ENCODE data around the gene CIB2. TPM values are rescaled to one million over a fixed set of nuclear protein-coding genes. Genes with fewer than 3 reads are reported as not detected.

The CIB2 gene
- total RNA-seq, 1 experiment from 2014 or later = 1.9 TPM

DNA sequence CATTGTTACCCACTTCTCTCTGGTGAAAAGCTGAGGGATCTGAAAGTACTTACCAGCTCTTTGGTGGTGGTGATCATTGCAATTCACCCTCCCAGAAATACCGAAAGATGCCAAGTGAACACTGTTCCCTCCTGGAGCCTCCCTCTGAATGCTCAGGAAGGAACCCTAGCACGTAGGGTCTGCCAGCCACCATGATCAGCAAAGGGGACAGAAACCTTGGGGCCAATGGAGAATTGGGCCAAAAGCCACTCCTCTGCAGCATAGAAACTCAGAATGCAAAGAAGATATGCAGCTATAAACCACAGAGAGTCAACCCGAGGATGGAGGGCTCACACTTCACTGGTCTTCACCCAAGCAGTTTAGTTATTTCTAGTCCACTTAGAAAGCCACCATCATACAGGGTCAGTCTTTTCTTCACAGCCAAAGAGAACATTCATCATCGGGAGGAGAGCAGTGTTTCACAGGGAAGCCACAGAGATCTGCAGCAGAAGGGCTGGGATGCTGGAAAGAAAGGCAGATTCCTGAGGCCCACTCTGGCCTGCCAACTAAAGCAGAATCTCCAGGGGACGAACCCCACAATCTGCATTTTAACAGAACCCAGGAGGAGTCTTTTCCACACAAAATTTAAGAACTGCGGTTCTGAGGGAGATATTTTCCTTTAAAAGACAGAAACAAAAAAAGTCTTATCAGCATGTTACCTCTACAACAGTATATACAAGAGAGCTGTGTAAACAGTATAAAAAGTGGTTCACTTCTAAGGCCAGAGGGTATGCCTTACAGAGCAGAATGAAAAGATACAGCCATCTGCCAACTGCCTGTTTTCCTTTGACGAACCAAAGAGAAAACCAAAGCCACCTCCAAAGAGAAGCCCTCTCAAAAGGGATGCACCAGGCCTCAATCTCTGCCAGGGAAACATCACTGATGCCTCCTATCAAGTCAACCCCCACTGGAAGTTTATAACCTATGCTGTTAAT lies 65.0 kb downstream of the CIB2 start:
- no peak for DNase-seq (ENCODE audit: low read depth)

DNA sequence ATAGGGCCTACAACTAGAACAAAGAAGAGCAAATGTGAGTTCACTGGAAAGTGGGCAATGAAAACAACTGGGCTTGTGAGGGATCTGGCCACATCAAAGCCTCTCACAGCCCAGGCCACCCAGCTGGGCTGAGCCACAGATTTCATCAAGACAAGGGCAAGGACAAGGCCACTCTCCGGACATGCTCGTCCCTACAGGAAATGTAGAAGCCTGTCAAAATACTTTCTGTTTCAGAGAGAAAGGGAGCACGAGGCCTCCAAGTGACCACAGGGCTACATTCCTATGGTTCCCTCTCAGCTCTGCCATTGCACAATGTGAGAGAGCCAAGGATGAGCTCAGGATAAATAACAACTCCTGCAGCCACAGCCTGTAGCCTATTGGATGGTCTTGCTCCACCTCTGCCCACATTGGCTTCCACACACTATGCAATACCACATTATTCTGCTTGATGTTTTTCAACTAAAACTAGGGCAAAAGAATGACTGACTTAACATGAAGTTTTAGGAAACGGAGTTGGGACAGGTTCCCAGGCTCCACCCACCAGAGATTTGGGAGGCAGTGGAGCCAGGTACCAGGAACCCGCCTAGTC lies 65.9 kb downstream of the CIB2 start:
- DNase-seq (ENCODE audit: low read depth) = peak; percentile 98

DNA sequence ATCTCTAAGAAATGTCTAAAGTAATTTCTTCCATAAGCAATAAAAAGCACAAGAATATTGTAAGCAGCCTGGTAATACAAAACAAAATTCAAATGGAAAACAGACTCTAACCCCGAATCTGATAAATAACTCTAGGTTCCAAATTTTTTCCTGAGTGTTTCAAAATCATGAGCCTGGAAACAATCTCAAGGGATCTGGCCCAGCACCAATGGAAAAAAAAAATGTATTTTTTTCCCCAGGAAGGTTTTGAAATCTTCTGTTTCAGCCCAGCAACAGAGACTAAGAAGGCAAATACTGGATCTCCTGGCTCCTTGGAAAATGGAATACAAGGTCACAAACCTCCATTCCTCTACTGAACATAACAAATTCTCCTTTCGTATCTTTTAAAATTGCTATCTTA lies 66.7 kb downstream of the CIB2 start:
- no peak for DNase-seq (ENCODE audit: low read depth)

DNA sequence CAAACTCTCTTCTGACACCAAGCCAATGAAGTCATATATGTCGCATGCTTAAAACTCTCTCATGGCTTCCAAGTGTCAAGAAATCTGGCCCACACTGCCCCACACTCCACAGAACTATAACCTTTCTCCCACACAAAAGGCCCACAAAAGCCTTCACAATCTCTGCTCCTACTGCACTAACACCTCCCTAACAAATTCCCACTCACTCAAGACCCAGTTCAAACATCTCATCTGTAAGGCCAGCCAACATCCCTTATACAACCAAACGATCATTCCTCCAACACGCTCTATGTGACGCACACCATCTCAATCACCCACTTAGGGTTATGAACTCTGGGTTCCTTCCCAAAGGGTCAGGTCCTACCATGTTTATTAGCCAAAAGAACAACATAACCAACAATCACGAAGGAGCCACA lies 67.3 kb downstream of the CIB2 start:
- no peak for DNase-seq (ENCODE audit: low read depth)

DNA sequence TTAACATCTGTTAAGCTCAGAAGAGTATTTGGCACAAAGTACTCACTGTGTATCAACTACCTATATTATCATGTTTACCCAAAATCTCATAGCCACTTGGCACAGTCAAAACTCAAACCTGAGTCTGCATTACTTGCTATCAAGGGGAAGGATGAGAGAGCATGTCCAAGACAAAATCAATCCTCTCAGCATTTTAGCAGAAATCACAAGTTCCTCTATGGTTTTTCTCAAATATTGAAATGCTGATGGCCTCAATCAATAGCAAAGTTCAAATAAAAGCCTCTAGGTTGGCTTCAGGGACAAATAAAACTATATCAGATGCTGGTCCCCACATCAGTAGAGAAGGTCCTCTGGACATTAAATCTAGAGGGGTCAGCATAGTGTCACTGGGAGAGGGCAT lies 68.0 kb downstream of the CIB2 start:
- DNase-seq (ENCODE audit: low read depth) = no peak

DNA sequence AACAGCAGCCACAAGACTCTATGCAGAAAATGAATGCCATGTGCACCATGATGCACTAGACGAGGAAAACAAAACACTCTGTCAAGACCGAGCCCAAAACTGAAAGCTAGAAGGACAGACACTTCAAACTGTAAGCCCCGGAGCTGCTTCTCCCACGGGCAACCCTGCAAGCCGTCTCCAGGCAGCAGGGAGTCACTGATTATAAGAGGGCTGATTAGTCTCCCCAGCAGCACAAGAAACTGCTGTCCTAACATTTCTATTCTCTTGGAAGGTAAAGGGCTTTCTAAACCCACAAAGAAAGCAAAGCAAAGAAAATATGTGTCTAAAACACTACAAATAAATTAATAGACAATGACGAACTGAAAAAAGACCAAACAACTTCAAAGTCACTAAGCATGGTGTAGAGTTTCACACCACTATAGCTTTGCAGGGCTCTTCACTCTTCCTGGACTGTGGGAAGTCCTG lies 69.2 kb downstream of the CIB2 start:
- peak; percentile 67 for DNase-seq (ENCODE audit: low read depth)

DNA sequence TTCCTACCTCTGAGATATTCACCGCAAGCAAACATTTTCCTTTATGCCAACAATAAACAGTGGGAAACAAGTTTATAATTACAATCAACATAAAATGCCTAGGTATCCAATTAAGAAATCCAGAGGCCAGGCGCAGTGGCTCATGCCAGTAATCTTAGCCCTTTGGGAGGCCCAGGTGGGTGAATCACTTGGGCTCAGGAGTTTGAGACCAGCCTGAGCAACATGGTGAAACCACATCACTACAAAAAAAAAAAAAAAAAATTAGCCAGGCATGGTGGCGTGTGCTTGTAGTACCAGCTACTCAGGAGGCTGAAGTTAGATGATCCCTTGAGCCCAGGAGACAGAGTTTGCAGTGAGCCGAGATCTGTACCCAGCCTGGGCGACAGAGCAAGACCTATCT lies 71.0 kb downstream of the CIB2 start:
- DNase-seq (ENCODE audit: low read depth) = peak; percentile 62

DNA sequence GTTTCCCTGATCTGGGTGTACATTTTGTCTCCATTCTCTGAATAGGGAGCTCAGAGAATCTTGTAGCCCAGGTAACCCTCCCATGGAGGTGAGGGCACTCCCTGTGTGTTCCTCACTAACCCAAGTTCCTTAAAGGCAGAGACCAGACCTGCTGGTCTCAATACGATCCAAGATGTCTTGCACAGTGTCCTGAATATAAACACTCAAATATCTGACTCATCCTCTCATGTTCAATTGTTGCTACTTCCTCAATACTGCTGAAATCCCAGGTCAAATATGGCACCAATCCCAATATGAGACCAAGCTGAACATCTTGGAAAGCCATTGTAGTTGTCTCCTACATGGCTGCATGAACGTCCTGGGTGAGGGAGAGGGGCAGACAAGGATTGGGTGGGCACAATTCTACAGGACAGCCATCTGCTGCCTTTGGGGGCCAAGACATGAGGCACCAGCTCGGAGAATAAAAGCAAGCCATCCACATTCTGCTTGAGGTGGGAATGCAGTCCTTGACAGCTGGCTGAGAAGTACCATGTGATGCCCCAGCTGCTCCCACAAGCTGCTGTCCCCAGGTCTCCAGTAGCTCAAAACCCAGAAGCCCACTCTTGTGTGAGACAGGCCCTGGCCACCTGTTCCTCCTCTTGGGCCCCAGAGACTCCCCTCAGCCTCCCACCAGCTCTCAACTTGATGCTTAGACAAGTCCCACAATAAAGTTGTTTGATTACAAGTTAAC lies 72.0 kb downstream of the CIB2 start:
- DNase-seq (ENCODE audit: low read depth) = peak; percentile 54

DNA sequence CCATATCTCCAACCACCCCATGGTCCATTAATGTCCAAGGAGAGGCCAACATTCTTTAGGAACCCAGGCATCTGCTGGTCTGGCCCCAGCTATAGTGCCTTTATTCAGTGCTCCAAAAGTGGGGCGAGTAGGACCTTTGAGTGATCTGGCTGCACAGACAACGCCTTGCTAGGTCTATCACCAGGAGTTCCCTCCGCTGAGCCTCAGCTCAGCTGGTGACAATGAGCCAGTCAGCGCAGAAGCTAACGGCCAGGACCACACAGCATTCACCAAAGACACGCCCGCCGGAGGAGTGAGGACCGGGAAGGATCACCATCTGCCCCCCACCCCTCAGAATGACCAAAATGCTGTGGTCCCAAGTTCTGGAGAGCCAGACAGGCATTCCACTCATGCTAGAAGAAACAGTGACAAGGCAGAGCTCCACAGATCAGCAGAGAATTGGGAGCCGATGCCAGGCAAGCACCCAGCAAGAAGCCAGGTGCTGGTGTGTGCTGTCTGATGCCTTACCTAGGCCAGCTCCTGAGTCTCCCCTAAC lies 72.8 kb downstream of the CIB2 start:
- DNase-seq (ENCODE audit: low read depth) = no peak

DNA sequence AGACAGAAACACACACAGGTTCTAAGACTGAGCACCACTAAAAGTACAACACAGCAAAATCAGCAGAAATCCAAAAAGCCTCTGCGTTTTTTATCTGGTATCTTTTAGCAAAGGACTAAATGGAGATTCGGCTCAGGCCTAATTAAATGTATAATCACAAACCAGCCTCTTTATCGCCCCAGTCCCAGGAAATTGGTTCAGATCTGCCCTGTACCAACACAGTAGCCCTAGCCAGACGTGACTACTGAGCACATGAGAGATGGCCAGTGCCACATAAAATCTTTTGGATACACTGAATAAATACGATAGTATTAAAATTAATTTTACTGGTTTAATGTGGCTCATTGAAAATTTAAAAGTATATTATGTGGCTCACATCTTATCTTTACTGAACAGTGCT lies 73.4 kb downstream of the CIB2 start:
- no peak for DNase-seq (ENCODE audit: low read depth)

DNA sequence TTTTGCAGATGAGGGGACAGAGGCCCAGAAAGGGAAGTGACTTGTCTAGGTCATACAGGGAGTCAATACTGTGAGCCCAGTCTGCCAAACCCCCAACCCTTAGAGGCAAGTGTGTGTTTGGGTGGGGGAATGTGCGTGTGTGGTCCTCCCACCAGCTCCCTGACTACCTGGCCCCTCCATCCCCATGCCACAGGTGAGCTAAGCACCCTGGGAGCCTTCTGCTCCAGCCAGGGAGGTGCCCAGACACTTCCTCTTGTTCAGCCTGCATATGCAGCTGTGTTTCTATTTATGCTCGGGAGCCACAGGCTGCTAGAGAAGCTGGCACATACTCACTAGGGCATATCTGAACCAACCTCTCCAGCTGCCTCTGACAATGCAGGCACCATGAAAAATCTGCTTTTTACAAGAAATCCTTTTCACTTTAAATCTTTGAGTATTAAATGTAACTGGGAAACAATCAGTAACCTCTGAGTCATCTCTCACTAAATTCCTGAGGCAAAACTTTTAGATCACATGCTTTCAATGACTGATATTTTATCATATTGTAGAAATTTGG lies 74.5 kb downstream of the CIB2 start:
- peak; percentile 42 for DNase-seq (ENCODE audit: low read depth)

DNA sequence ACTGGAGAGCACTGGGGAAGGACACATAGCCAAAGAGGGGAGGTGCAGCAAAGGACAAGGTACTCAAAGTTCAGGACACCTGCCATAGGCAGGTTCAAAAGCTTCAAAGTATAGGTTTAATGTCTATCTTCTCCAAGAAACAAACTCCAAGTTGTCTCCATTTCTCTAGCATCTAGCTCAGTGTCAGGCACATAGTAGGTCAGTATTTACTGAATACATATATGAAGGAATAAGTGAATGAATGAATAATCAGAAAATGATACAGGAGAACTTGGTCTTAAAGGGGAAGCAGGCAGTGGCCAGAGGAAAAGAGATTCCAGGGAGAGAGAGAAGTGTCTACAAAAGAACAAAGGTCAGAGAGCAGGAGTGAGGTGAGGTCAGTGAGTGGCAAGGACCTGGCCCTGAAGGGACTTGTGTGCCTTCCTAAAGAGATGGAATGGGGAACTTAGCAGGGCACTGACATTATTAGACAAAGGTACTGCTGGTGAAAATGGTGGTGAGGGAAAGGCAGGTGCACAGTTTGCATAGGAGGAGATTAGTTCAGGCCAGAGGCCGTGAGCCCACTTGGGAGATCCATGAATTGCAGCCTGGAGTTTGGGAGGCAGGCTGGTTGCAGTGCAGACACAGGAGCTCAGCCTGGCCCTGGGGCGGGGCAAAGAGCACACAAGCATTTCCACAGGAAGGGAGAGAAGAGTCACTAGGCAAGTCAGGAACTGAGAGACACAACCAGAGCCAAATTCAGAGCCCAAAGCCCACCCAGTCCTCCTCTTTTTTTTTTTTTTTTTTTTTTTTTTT lies 75.1 kb downstream of the CIB2 start:
- DNase-seq (ENCODE audit: low read depth) = peak; percentile 37

DNA sequence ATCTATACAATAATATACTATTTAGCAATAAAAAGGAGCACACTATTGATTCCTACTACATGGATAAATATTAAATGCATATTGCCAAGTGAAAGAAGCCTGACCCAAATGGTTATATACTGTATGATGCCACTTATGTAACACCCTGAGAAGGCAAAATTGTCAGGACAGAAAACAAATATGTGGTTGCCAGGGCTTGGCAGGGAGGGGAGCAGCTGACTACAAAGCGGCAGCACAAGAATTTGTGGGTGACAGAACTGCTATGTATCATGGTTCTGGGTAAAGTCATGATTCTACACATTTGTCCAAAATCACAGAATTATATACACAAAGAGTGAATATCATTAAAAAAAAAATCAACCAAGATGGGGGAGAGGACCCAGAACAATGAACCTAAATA lies 76.3 kb downstream of the CIB2 start:
- no peak for DNase-seq (ENCODE audit: low read depth)

Other genes with a start within 250 kb of the CIB2 start
- 14.6 and 18.7 TPM in 2 replicates for gene TBC1D2B, start 53.7 kb downstream of the CIB2 start, total RNA-seq (2014; rRNA removed; shearing (Covaris generic))
- not detected in 2 replicates for gene SH2D7, start 38.9 kb downstream of the CIB2 start, total RNA-seq (2014; rRNA removed; shearing (Covaris generic))
- 52.6 and 116 TPM in 2 replicates for gene IDH3A, start 17.9 kb upstream of the CIB2 start, total RNA-seq (2014; rRNA removed; shearing (Covaris generic))
- not detected in 2 replicates for gene ACSBG1, start 103.1 kb upstream of the CIB2 start, total RNA-seq (2014; rRNA removed; shearing (Covaris generic))
- 2.3 TPM in 1 of 2 replicates, not detected in the other for gene DNAJA4, start 133.1 kb upstream of the CIB2 start, total RNA-seq (2014; rRNA removed; shearing (Covaris generic))
- 61.7 and 64.5 TPM in 2 replicates for gene SKIC8, start 168.2 kb upstream of the CIB2 start, total RNA-seq (2014; rRNA removed; shearing (Covaris generic))
- not detected in 2 replicates for gene CRABP1, start 208.9 kb upstream of the CIB2 start, total RNA-seq (2014; rRNA removed; shearing (Covaris generic))